ENCODE data around the gene FGF12.
"Not testable (repeated sequence)": the region's sequence is repeated elsewhere in the genome, so short reads cannot be mapped to it uniquely, and the experiment has no call there.

The FGF12 gene

GRCh38 chr3:192577271-192577670 lies 150.1 kb downstream of the FGF12 start:
- Histone ChIP-seq H3K4me1 (ENCODE audit: control insufficient read depth in 1 of 2, insufficient read depth in 2 of 2, low read length in 2 of 2) (no peaks in the 10 kb centered on the region), H3K4me3 (ENCODE audit: low read depth in 1 of 2, low read length in 2 of 2) (no peak overlapping the region), H3K27ac (ENCODE audit: low read length) (no peak overlapping the region), H3K27me3 (ENCODE audit: low read depth, low read length) (no peaks in the 10 kb centered on the region), H3K9me3 (ENCODE audit: control insufficient read depth in 1 of 2, low read length in 2 of 2) (no peaks in the 10 kb centered on the region), H3K36me3 (ENCODE audit: control insufficient read depth in 1 of 2, insufficient read depth in 2 of 2, low read length in 2 of 2) (no peaks in the 10 kb centered on the region)

- not testable (repeated sequence) for H3K4me1 ChIP-seq (ENCODE audit: control insufficient read depth in 1 of 2, insufficient read depth in 2 of 2, low read length in 2 of 2); H3K36me3 ChIP-seq (ENCODE audit: control insufficient read depth in 1 of 2, insufficient read depth in 2 of 2, low read length in 2 of 2); H3K27ac ChIP-seq (ENCODE audit: low read length); H3K4me3 ChIP-seq (ENCODE audit: low read depth in 1 of 2, low read length in 2 of 2); H3K9me3 ChIP-seq (ENCODE audit: control insufficient read depth in 1 of 2, low read length in 2 of 2); H3K27me3 ChIP-seq (ENCODE audit: low read depth, low read length)
These were observed 150.6 kb downstream of the FGF12 start for GRCh38 chr3:192576704-192577103.

- H3K36me3 ChIP-seq (ENCODE audit: control insufficient read depth in 1 of 2, insufficient read depth in 2 of 2, low read length in 2 of 2): no peaks in the 10 kb centered on the region
- no peaks in the 10 kb centered on the region for H3K9me3 ChIP-seq (ENCODE audit: control insufficient read depth in 1 of 2, low read length in 2 of 2)
- no peak overlapping the region for H3K27ac ChIP-seq (ENCODE audit: low read length)
- H3K27me3 ChIP-seq (ENCODE audit: low read depth, low read length): no peaks in the 10 kb centered on the region
- no peak overlapping the region for H3K4me3 ChIP-seq (ENCODE audit: low read depth in 1 of 2, low read length in 2 of 2)
- H3K4me1 ChIP-seq (ENCODE audit: control insufficient read depth in 1 of 2, insufficient read depth in 2 of 2, low read length in 2 of 2): no peaks in the 10 kb centered on the region
These were observed 151.3 kb downstream of the FGF12 start for GRCh38 chr3:192575879-192576506.

- H3K27me3 ChIP-seq (ENCODE audit: low read depth, low read length): no peaks in the 10 kb centered on the region
These were observed 154.1 kb downstream of the FGF12 start for GRCh38 chr3:192573240-192573639.

GRCh38 chr3:192570821-192571791 lies 156.2 kb downstream of the FGF12 start:
- no peaks in the 10 kb centered on the region for H3K36me3 ChIP-seq (ENCODE audit: control insufficient read depth in 1 of 2, insufficient read depth in 2 of 2, low read length in 2 of 2)
- no peak overlapping the region for H3K27ac ChIP-seq (ENCODE audit: low read length)
- peak overlapping the region; percentile 63 to 76 for H3K4me3 ChIP-seq (ENCODE audit: low read depth in 1 of 2, low read length in 2 of 2)

More at GRCh38 chr3:192573240-192573639, 154.1 kb downstream of the FGF12 start:
- no peaks in the 10 kb centered on the region for H3K36me3 ChIP-seq (ENCODE audit: control insufficient read depth in 1 of 2, insufficient read depth in 2 of 2, low read length in 2 of 2)
- H3K27ac ChIP-seq (ENCODE audit: low read length): no peak overlapping the region
- H3K4me3 ChIP-seq (ENCODE audit: low read depth in 1 of 2, low read length in 2 of 2): no peak overlapping the region
- no peaks in the 10 kb centered on the region for H3K4me1 ChIP-seq (ENCODE audit: control insufficient read depth in 1 of 2, insufficient read depth in 2 of 2, low read length in 2 of 2)
- H3K9me3 ChIP-seq (ENCODE audit: control insufficient read depth in 1 of 2, low read length in 2 of 2): no peaks in the 10 kb centered on the region

GRCh38 chr3:192570315-192570714 lies 157.0 kb downstream of the FGF12 start:
- Histone ChIP-seq H3K36me3 (ENCODE audit: control insufficient read depth in 1 of 2, insufficient read depth in 2 of 2, low read length in 2 of 2) (no peaks in the 10 kb centered on the region), H3K27ac (ENCODE audit: low read length) (no peak overlapping the region), H3K9me3 (ENCODE audit: control insufficient read depth in 1 of 2, low read length in 2 of 2) (no peaks in the 10 kb centered on the region), H3K27me3 (ENCODE audit: low read depth, low read length) (no peaks in the 10 kb centered on the region), H3K4me1 (ENCODE audit: control insufficient read depth in 1 of 2, insufficient read depth in 2 of 2, low read length in 2 of 2) (no peaks in the 10 kb centered on the region), H3K4me3 (ENCODE audit: low read depth in 1 of 2, low read length in 2 of 2) (no peak overlapping the region)

More at GRCh38 chr3:192570821-192571791, 156.2 kb downstream of the FGF12 start:
- Histone ChIP-seq H3K4me1 (ENCODE audit: control insufficient read depth in 1 of 2, insufficient read depth in 2 of 2, low read length in 2 of 2) (no peaks in the 10 kb centered on the region), H3K9me3 (ENCODE audit: control insufficient read depth in 1 of 2, low read length in 2 of 2) (no peaks in the 10 kb centered on the region), H3K27me3 (ENCODE audit: low read depth, low read length) (no peaks in the 10 kb centered on the region)

GRCh38 chr3:192566706-192567290 lies 160.5 kb downstream of the FGF12 start:
- H3K4me1 ChIP-seq (ENCODE audit: control insufficient read depth in 1 of 2, insufficient read depth in 2 of 2, low read length in 2 of 2): no peaks in the 10 kb centered on the region
- H3K4me3 ChIP-seq (ENCODE audit: low read depth in 1 of 2, low read length in 2 of 2): no peak overlapping the region
- H3K36me3 ChIP-seq (ENCODE audit: control insufficient read depth in 1 of 2, insufficient read depth in 2 of 2, low read length in 2 of 2): no peaks in the 10 kb centered on the region
- H3K9me3 ChIP-seq (ENCODE audit: control insufficient read depth in 1 of 2, low read length in 2 of 2): no peaks in the 10 kb centered on the region
- H3K27me3 ChIP-seq (ENCODE audit: low read depth, low read length): no peaks in the 10 kb centered on the region
- no peak overlapping the region for H3K27ac ChIP-seq (ENCODE audit: low read length)

GRCh38 chr3:192564611-192565010 lies 162.7 kb downstream of the FGF12 start:
- Histone ChIP-seq H3K9me3 (ENCODE audit: control insufficient read depth in 1 of 2, low read length in 2 of 2) (no peaks in the 10 kb centered on the region), H3K36me3 (ENCODE audit: control insufficient read depth in 1 of 2, insufficient read depth in 2 of 2, low read length in 2 of 2) (no peaks in the 10 kb centered on the region), H3K27me3 (ENCODE audit: low read depth, low read length) (no peaks in the 10 kb centered on the region), H3K4me3 (ENCODE audit: low read depth in 1 of 2, low read length in 2 of 2) (no peak overlapping the region), H3K4me1 (ENCODE audit: control insufficient read depth in 1 of 2, insufficient read depth in 2 of 2, low read length in 2 of 2) (no peaks in the 10 kb centered on the region), H3K27ac (ENCODE audit: low read length) (no peak overlapping the region)

- Histone ChIP-seq H3K9me3 (ENCODE audit: control insufficient read depth in 1 of 2, low read length in 2 of 2) (no peaks in the 10 kb centered on the region), H3K27ac (ENCODE audit: low read length) (no peak overlapping the region), H3K4me1 (ENCODE audit: control insufficient read depth in 1 of 2, insufficient read depth in 2 of 2, low read length in 2 of 2) (no peaks in the 10 kb centered on the region), H3K27me3 (ENCODE audit: low read depth, low read length) (no peaks in the 10 kb centered on the region), H3K4me3 (ENCODE audit: low read depth in 1 of 2, low read length in 2 of 2) (no peak overlapping the region), H3K36me3 (ENCODE audit: control insufficient read depth in 1 of 2, insufficient read depth in 2 of 2, low read length in 2 of 2) (no peaks in the 10 kb centered on the region)
These were observed 163.9 kb downstream of the FGF12 start for GRCh38 chr3:192563417-192563816.

- Histone ChIP-seq H3K9me3 (ENCODE audit: control insufficient read depth in 1 of 2, low read length in 2 of 2) (peaks cover 0 to 15% of the 10 kb centered on the region in 2 donors), H3K27me3 (ENCODE audit: low read depth, low read length) (no peaks in the 10 kb centered on the region), H3K27ac (ENCODE audit: low read length) (no peak overlapping the region), H3K4me1 (ENCODE audit: control insufficient read depth in 1 of 2, insufficient read depth in 2 of 2, low read length in 2 of 2) (no peaks in the 10 kb centered on the region), H3K36me3 (ENCODE audit: control insufficient read depth in 1 of 2, insufficient read depth in 2 of 2, low read length in 2 of 2) (no peaks in the 10 kb centered on the region), H3K4me3 (ENCODE audit: low read depth in 1 of 2, low read length in 2 of 2) (no peak overlapping the region)
These were observed 173.6 kb downstream of the FGF12 start for GRCh38 chr3:192553707-192554106.

- Histone ChIP-seq H3K4me1 (ENCODE audit: control insufficient read depth in 1 of 2, insufficient read depth in 2 of 2, low read length in 2 of 2) (no peaks in the 10 kb centered on the region), H3K36me3 (ENCODE audit: control insufficient read depth in 1 of 2, insufficient read depth in 2 of 2, low read length in 2 of 2) (no peaks in the 10 kb centered on the region)
These were observed 177.0 kb downstream of the FGF12 start for GRCh38 chr3:192550356-192550755.

More at GRCh38 chr3:192550356-192550755, 177.0 kb downstream of the FGF12 start:
- Histone ChIP-seq H3K4me3 (ENCODE audit: low read depth in 1 of 2, low read length in 2 of 2) (no peak overlapping the region), H3K9me3 (ENCODE audit: control insufficient read depth in 1 of 2, low read length in 2 of 2) (peaks cover 0 to 10% of the 10 kb centered on the region in 2 donors), H3K27ac (ENCODE audit: low read length) (no peak overlapping the region), H3K27me3 (ENCODE audit: low read depth, low read length) (no peaks in the 10 kb centered on the region)

Data from muscle layer of duodenum (tissue), 2 donors.